RCC 7860 (cell line): ENCODE results near the gene SUN1.
"Not testable (repeated sequence)": the region's sequence is repeated elsewhere in the genome, so short reads cannot be mapped to it uniquely, and the experiment has no call there.

Source experiments
- DNase-seq: peaks from one replicate; pipeline ENCODE4 v3.0.0-alpha.2; 2015; ENCODE audit warnings: low spot score
- FAIRE-seq: peaks from 2 replicates; lab custom pipeline; 2012; peaks lifted over from hg19 to GRCh38; lab: Jason Lieb, UNC

SUN1 gene

GRCh38 chr7:916291-916941 lies 84.1 kb downstream of the SUN1 start:
- no peak for FAIRE-seq

GRCh38 chr7:917255-918117 lies 85.2 kb downstream of the SUN1 start:
- FAIRE-seq: no peak
- DNase-seq: no peak

More at GRCh38 chr7:916291-916941, 84.1 kb downstream of the SUN1 start:
- no peak for DNase-seq

- FAIRE-seq (no peak), DNase-seq (no peak)
Measured at GRCh38 chr7:918118-918425, 85.8 kb downstream of the SUN1 start.

- no peak for DNase-seq
- no peak for FAIRE-seq
Measured at GRCh38 chr7:918441-919113, 86.3 kb downstream of the SUN1 start.

GRCh38 chr7:919114-919442 lies 86.8 kb downstream of the SUN1 start:
- FAIRE-seq (no peak), DNase-seq (no peak)

- DNase-seq (no peak), FAIRE-seq (no peak)
Measured at GRCh38 chr7:919924-920341, 87.7 kb downstream of the SUN1 start.

GRCh38 chr7:920351-921070 lies 88.2 kb downstream of the SUN1 start:
- FAIRE-seq: no peak
- no peak for DNase-seq

GRCh38 chr7:921071-921461 lies 88.8 kb downstream of the SUN1 start:
- DNase-seq (no peak), FAIRE-seq (no peak)

GRCh38 chr7:921581-922333 lies 89.5 kb downstream of the SUN1 start:
- FAIRE-seq: no peak
- no peak for DNase-seq

GRCh38 chr7:922334-923107 lies 90.2 kb downstream of the SUN1 start:
- no peak for DNase-seq
- FAIRE-seq: no peak

- peak; percentile 28 for DNase-seq
- FAIRE-seq: no peak
Measured at GRCh38 chr7:923108-924041, 91.1 kb downstream of the SUN1 start.

GRCh38 chr7:924042-924441 lies 91.8 kb downstream of the SUN1 start:
- not testable (repeated sequence) for DNase-seq, FAIRE-seq
